H1 (cell line): Measurements from ENCODE around the gene TMEM131L. TPM values are rescaled to one million over a fixed set of nuclear protein-coding genes. Genes with fewer than 3 reads are reported as not detected.

Source experiments
- ASH2L ChIP-seq: fragments of 200-600, 300-600 bp; sonication (generic); IDR thresholded peaks from one replicate; pipeline ENCODE4 v1.7.1; 2017; ENCODE audit warnings: low read length
- ATF2 ChIP-seq: IDR thresholded peaks from 2 replicates; pipeline ENCODE4 v1.6.1; 2012; ENCODE audit warnings: low read length, inconsistent platforms
- BCL11A ChIP-seq, 2 experiments: IDR thresholded peaks; one replicate each; pipeline ENCODE4 v1.6.1; 2011; ENCODE audit warnings: low read depth in 2 of 2, low read length in 2 of 2, mild to moderate bottlenecking in 2 of 2
- CHD7 ChIP-seq: fragments of 300-600 bp; sonication (generic); IDR thresholded peaks from 2 replicates; pipeline ENCODE4 v1.7.1; 2012; ENCODE audit warnings: low read length, moderate library complexity, mild to moderate bottlenecking, inconsistent platforms; ENCODE audit not compliant: insufficient replicate concordance
- KDM4A ChIP-seq: IDR thresholded peaks from one replicate; pipeline ENCODE4 v1.7.1; 2012; ENCODE audit warnings: low read depth, mild to moderate bottlenecking, moderate library complexity, low read length, inconsistent platforms; ENCODE audit not compliant: severe bottlenecking
- MAFK ChIP-seq: IDR thresholded peaks from 2 replicates; pipeline ENCODE4 v1.6.1; 2012; ENCODE audit warnings: low read depth, mild to moderate bottlenecking, improper control_type of control experiment, low read length
- polyA plus RNA-seq, 7 experiments: library from polyadenylated mRNA; depleted of rRNA in 3 of 7; stranded (reverse) in 5 of 7; unstranded in 2 of 7; fragments of >200 nt in 5 of 7; fragments of 200-250 nt in 2 of 7; gene quantifications; 1 replicate in 5 of 7; 2 replicates in 1 of 7; 4 replicates in 1 of 7; pipeline versions ENCODE4 v1.2.1 to v1.2.3, GENCODE V29; 2011 to 2013; ENCODE audit warnings: missing spikeins in 2 of 7, mixed read lengths in 2 of 7
- total RNA-seq: library from RNA; stranded (reverse); fragmentation: NEBNext Ultra II Directional; extraction: Animal tissue kit (Norgen Biotek cat#: 25700); gene quantifications from 2 replicates; pipeline ENCODE4 v1.2.1, GENCODE V29; 2021
- TF ChIP-seq, protein P1 (sequence below): IDR thresholded peaks from 2 replicates; pipeline ENCODE4 v1.6.1; 2012; ENCODE audit warnings: inconsistent platforms

Gene TMEM131L
- total and polyA plus RNA-seq, 2 of the 8 experiments (the other 6 are each of a cell fraction or from before 2014, with no cell fraction given), result 14.3 to 26.1 TPM

- TF ChIP-seq MAFK (no peak), BCL11A (IDR thresholded peaks at IDR 0.05; ENCODE audit: low read depth in 2 of 2, low read length in 2 of 2) (no peak), CHD7 (no peak), ASH2L (no peak), ATF2 (no peak), KDM4A (no peak)
- TF ChIP-seq, protein P1, sequence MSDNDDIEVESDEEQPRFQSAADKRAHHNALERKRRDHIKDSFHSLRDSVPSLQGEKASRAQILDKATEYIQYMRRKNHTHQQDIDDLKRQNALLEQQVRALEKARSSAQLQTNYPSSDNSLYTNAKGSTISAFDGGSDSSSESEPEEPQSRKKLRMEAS, result no peak
Observed at GRCh38 chr4:153547520-153547919, 81.4 kb downstream of the TMEM131L start (continued).
